HEK293 (cell line): ENCODE data around the gene SLC35A2.

Experiments used
- KLF16 ChIP-seq: fragments of 450-650 bp; formaldehyde crosslinking; IDR thresholded peaks from 2 replicates; pipeline ENCODE4 v1.5.1; 2017; ENCODE audit warnings: missing biosample characterization, missing genetic modification characterization
- KLF8 ChIP-seq: fragments of 450-650 bp; formaldehyde crosslinking; IDR thresholded peaks from 2 replicates; pipeline ENCODE4 v1.5.1; 2016; ENCODE audit warnings: missing biosample characterization, missing genetic modification characterization
- KLF9 ChIP-seq: fragments of 450-650 bp; formaldehyde crosslinking; IDR thresholded peaks from 2 replicates; pipeline ENCODE4 v1.5.1; 2016; ENCODE audit warnings: missing biosample characterization, missing genetic modification characterization, low read depth
- MZF1 ChIP-seq: fragments of 450-650 bp; formaldehyde crosslinking; IDR thresholded peaks from 2 replicates; pipeline ENCODE4 v1.5.1; 2017; ENCODE audit warnings: missing biosample characterization, missing genetic modification characterization, borderline replicate concordance
- SALL2 ChIP-seq: fragments of 450-650 bp; formaldehyde crosslinking; IDR thresholded peaks from 2 replicates; pipeline ENCODE4 v1.5.0; 2017; ENCODE audit warnings: missing biosample characterization, mild to moderate bottlenecking, missing genetic modification characterization, borderline replicate concordance
- SCRT1 ChIP-seq: fragments of 450-650 bp; formaldehyde crosslinking; IDR thresholded peaks from 2 replicates; pipeline ENCODE4 v1.5.1; 2016; ENCODE audit warnings: missing biosample characterization, missing genetic modification characterization, borderline replicate concordance
- TRIM28 ChIP-seq: IDR thresholded peaks from 2 replicates; pipeline ENCODE4 v1.6.1; 2011; ENCODE audit warnings: low read length, control low read depth, borderline replicate concordance
- YY1 ChIP-seq: fragments of 450-650 bp; formaldehyde crosslinking; IDR thresholded peaks from 2 replicates; pipeline ENCODE4 v1.5.1; 2018; ENCODE audit warnings: missing biosample characterization, missing genetic modification characterization
- YY2 ChIP-seq: fragments of 450-650 bp; formaldehyde crosslinking; IDR thresholded peaks from 2 replicates; pipeline ENCODE4 v1.5.1; 2016; ENCODE audit warnings: missing biosample characterization, missing genetic modification characterization
- ZBTB1 ChIP-seq: fragments of 450-650 bp; formaldehyde crosslinking; IDR thresholded peaks from 2 replicates; pipeline ENCODE4 v1.5.1; 2016; ENCODE audit warnings: missing biosample characterization, missing genetic modification characterization
- ZEB2 ChIP-seq: fragments of 450-650 bp; formaldehyde crosslinking; IDR thresholded peaks from 2 replicates; pipeline ENCODE4 v1.5.1; 2016; ENCODE audit warnings: missing biosample characterization, missing genetic modification characterization
- ZNF146 ChIP-seq: fragments of 450-650 bp; formaldehyde crosslinking; IDR thresholded peaks from 2 replicates; pipeline ENCODE4 v1.5.1; 2016; ENCODE audit warnings: missing biosample characterization, missing genetic modification characterization
- ZNF202 ChIP-seq: fragments of 450-650 bp; formaldehyde crosslinking; IDR thresholded peaks from 2 replicates; pipeline ENCODE4 v1.5.1; 2016; ENCODE audit warnings: missing biosample characterization, missing genetic modification characterization, borderline replicate concordance
- ZNF221 ChIP-seq: fragments of 450-650 bp; formaldehyde crosslinking; IDR thresholded peaks from 2 replicates; pipeline ENCODE4 v1.5.1; 2017; ENCODE audit warnings: missing biosample characterization, missing genetic modification characterization, borderline replicate concordance
- ZNF24 ChIP-seq: fragments of 450-650 bp; formaldehyde crosslinking; IDR thresholded peaks from 2 replicates; pipeline ENCODE4 v1.5.1; 2016; ENCODE audit warnings: missing biosample characterization, missing genetic modification characterization
- ZNF350 ChIP-seq: fragments of 450-650 bp; formaldehyde crosslinking; IDR thresholded peaks from 2 replicates; pipeline ENCODE4 v1.5.0; 2017; ENCODE audit warnings: missing biosample characterization, mild to moderate bottlenecking, missing genetic modification characterization
- ZNF362 ChIP-seq: fragments of 450-650 bp; formaldehyde crosslinking; IDR thresholded peaks from 2 replicates; pipeline ENCODE4 v1.5.1; 2016; ENCODE audit warnings: missing biosample characterization, missing genetic modification characterization
- ZNF366 ChIP-seq: fragments of 450-650 bp; formaldehyde crosslinking; conservative IDR thresholded peaks from 2 replicates; pipeline ENCODE4 v1.5.1; 2016; ENCODE audit warnings: missing biosample characterization, missing genetic modification characterization
- ZNF48 ChIP-seq: fragments of 450-650 bp; formaldehyde crosslinking; IDR thresholded peaks from 2 replicates; pipeline ENCODE4 v1.5.1; 2016; ENCODE audit warnings: missing biosample characterization, missing genetic modification characterization
- ZNF488 ChIP-seq: fragments of 450-650 bp; formaldehyde crosslinking; IDR thresholded peaks from 2 replicates; pipeline ENCODE4 v1.5.1; 2016; ENCODE audit warnings: missing biosample characterization, missing genetic modification characterization
- ZNF501 ChIP-seq: fragments of 450-650 bp; formaldehyde crosslinking; IDR thresholded peaks from 2 replicates; pipeline ENCODE4 v1.5.1; 2016; ENCODE audit warnings: missing biosample characterization, missing genetic modification characterization
- ZNF513 ChIP-seq: fragments of 450-650 bp; IDR thresholded peaks from 2 replicates; pipeline ENCODE4 v1.5.1; 2018; ENCODE audit warnings: missing biosample characterization, missing genetic modification characterization
- ZNF530 ChIP-seq: fragments of 450-650 bp; formaldehyde crosslinking; IDR thresholded peaks from 2 replicates; pipeline ENCODE4 v1.5.1; 2016; ENCODE audit warnings: low read depth, missing biosample characterization, missing genetic modification characterization
- ZNF548 ChIP-seq: fragments of 450-650 bp; formaldehyde crosslinking; IDR thresholded peaks from 2 replicates; pipeline ENCODE4 v1.5.1; 2016; ENCODE audit warnings: missing biosample characterization, missing genetic modification characterization
- ZNF560 ChIP-seq: fragments of 450-650 bp; formaldehyde crosslinking; IDR thresholded peaks from 2 replicates; pipeline ENCODE4 v1.5.1; 2017; ENCODE audit warnings: missing biosample characterization, missing genetic modification characterization, borderline replicate concordance
- ZNF585B ChIP-seq: fragments of 450-650 bp; formaldehyde crosslinking; IDR thresholded peaks from 2 replicates; pipeline ENCODE4 v1.5.1; 2016; ENCODE audit warnings: missing biosample characterization, missing genetic modification characterization
- ZNF621 ChIP-seq: fragments of 450-650 bp; formaldehyde crosslinking; IDR thresholded peaks from 2 replicates; pipeline ENCODE4 v1.5.1; 2017; ENCODE audit warnings: missing biosample characterization, missing genetic modification characterization
- ZNF629 ChIP-seq: fragments of 450-650 bp; formaldehyde crosslinking; IDR thresholded peaks from 2 replicates; pipeline ENCODE4 v1.5.1; 2017; ENCODE audit warnings: missing biosample characterization, missing genetic modification characterization
- ZNF639 ChIP-seq: fragments of 450-650 bp; formaldehyde crosslinking; IDR thresholded peaks from 2 replicates; pipeline ENCODE4 v1.5.1; 2016; ENCODE audit warnings: missing biosample characterization, missing genetic modification characterization
- ZNF776 ChIP-seq: fragments of 450-650 bp; formaldehyde crosslinking; IDR thresholded peaks from 2 replicates; pipeline ENCODE4 v1.5.0; 2017; ENCODE audit warnings: missing biosample characterization, missing genetic modification characterization, borderline replicate concordance
- ZNF777 ChIP-seq: fragments of 450-650 bp; formaldehyde crosslinking; IDR thresholded peaks from 2 replicates; pipeline ENCODE4 v1.5.1; 2017; ENCODE audit warnings: missing biosample characterization, missing genetic modification characterization, borderline replicate concordance
- ZNF792 ChIP-seq: fragments of 450-650 bp; formaldehyde crosslinking; IDR thresholded peaks from 2 replicates; pipeline ENCODE4 v1.5.1; 2016; ENCODE audit warnings: missing biosample characterization, missing genetic modification characterization
- ZNF830 ChIP-seq: fragments of 450-650 bp; IDR thresholded peaks from 2 replicates; pipeline ENCODE4 v1.5.0; 2018; ENCODE audit warnings: missing biosample characterization, missing genetic modification characterization, low read depth, mild to moderate bottlenecking, moderate library complexity
- ZSCAN18 ChIP-seq: fragments of 450-650 bp; formaldehyde crosslinking; IDR thresholded peaks from 2 replicates; pipeline ENCODE4 v1.5.1; 2016; ENCODE audit warnings: missing biosample characterization, missing genetic modification characterization
- ZSCAN23 ChIP-seq: fragments of 450-650 bp; formaldehyde crosslinking; IDR thresholded peaks from 2 replicates; pipeline ENCODE4 v1.5.1; 2016; ENCODE audit warnings: missing biosample characterization, missing genetic modification characterization

The SLC35A2 gene

GRCh38 chrX:48897625-48898306 is 13.7 kb downstream of the SLC35A2 start, which contains the start of the genes PQBP1 and TIMM17B (continued):
- TF ChIP-seq YY1 (tag by site-specific recombination) = no peak
- TF ChIP-seq ZNF776 = no peak
- no peak for TF ChIP-seq ZBTB1
- TF ChIP-seq KLF8 (tag by site-specific recombination) = peak; percentile 70; the same call in 1 of the 2 replicates
- peak; percentile 95 for TF ChIP-seq ZNF501 (tag by site-specific recombination)
- peak; percentile 78; the same call in 1 of the 2 replicates for TF ChIP-seq ZNF639 (tag by site-specific recombination)
- TF ChIP-seq ZNF221 (tag by site-specific recombination) = no peak
- no peak for TF ChIP-seq MZF1
- no peak for TF ChIP-seq SCRT1 (tag by site-specific recombination)
- TF ChIP-seq ZNF530 (tag by site-specific recombination) = no peak
- 0 out of 2 replicates have a peak, but pooled peaks have one; percentile 8 for TF ChIP-seq ZNF146 (tag by site-specific recombination)
- no peak for TF ChIP-seq ZNF560 (tag by site-specific recombination)
- no peak for TF ChIP-seq ZNF621 (tag by site-specific recombination)
- no peak; the same call in 1 of the 2 replicates for TF ChIP-seq ZSCAN23 (tag by site-specific recombination)
- no peak for TF ChIP-seq ZNF585B (tag by site-specific recombination)
- TF ChIP-seq ZNF777 (tag by site-specific recombination) = no peak
- no peak for TF ChIP-seq ZNF488 (tag by site-specific recombination)
- TF ChIP-seq ZNF350 (tag by site-specific recombination) = no peak
- TF ChIP-seq YY2 = peak; percentile 68
- TF ChIP-seq ZNF513 (tag by site-specific recombination) = no peak
- no peak for TF ChIP-seq ZSCAN18
- TF ChIP-seq ZNF830 (tag by site-specific recombination) = no peak
- peak; percentile 31; the same call in 1 of the 2 replicates for TF ChIP-seq KLF9
- no peak for TF ChIP-seq ZNF24
- TF ChIP-seq ZNF362 = no peak
- no peak for TF ChIP-seq ZNF792 (tag by site-specific recombination)
- peak; percentile 71 for TF ChIP-seq KLF16
- peak; percentile 92 for TF ChIP-seq TRIM28
- peak; percentile 53 for TF ChIP-seq ZNF629 (tag by site-specific recombination)
- no peak for TF ChIP-seq ZEB2
- TF ChIP-seq ZNF548 = no peak
- TF ChIP-seq ZNF366 (tag by site-specific recombination) = no peak
- TF ChIP-seq ZNF202 (tag by site-specific recombination) = no peak
- no peak for TF ChIP-seq ZNF48 (tag by site-specific recombination)
- TF ChIP-seq SALL2 (tag by site-specific recombination) = no peak
